GM23338 (cell line): Measurements from ENCODE around the gene HAUS8. TPM values are rescaled to one million over a fixed set of nuclear protein-coding genes. Genes with fewer than 3 reads are reported as not detected.

Experiments used
- ATAC-seq: fragments of 200-7000 bp; cut with Tn5 transposase; 3 replicates; pipeline ENCODE4 v1.9.1; 2020
- DNase-seq: peaks from one replicate; pipeline ENCODE4 v3.0.0-alpha.2; 2015; ENCODE audit warnings: low spot score
- H2AFZ ChIP-seq: fragments of 200-600 bp; sonication (generic); 2 replicates; pipeline ENCODE4 v1.8.0; 2016; ENCODE audit warnings: antibody characterized with exemption, mild to moderate bottlenecking, moderate library complexity
- H3F3A ChIP-seq: fragments of 200-600 bp; sonication (generic); replicated peaks from 2 replicates; pipeline ENCODE4 v1.8.0; 2017; ENCODE audit warnings: antibody characterized with exemption, mixed run types, low read depth
- H3K27ac ChIP-seq: fragments of 200-600 bp; sonication (generic); 2 replicates; pipeline ENCODE4 v1.6.1; 2016; ENCODE audit warnings: low read depth
- H3K27me3 ChIP-seq: fragments of 200-600 bp; sonication (generic); 2 replicates; pipeline ENCODE4 v1.8.0; 2016; ENCODE audit warnings: mild to moderate bottlenecking, mixed run types, moderate library complexity; ENCODE audit not compliant: insufficient read depth
- H3K36me3 ChIP-seq: fragments of 200-600 bp; sonication (generic); 2 replicates; pipeline ENCODE4 v1.8.0; 2016; ENCODE audit warnings: mild to moderate bottlenecking; ENCODE audit not compliant: insufficient read depth
- H3K4me1 ChIP-seq: fragments of 200-600 bp; sonication (generic); 2 replicates; pipeline ENCODE4 v1.8.0; 2016; ENCODE audit warnings: mild to moderate bottlenecking, moderate library complexity; ENCODE audit not compliant: insufficient read depth
- H3K4me2 ChIP-seq: fragments of 200-600 bp; sonication (generic); 2 replicates; pipeline ENCODE4 v1.7.1; 2017; ENCODE audit warnings: mixed run types
- H3K4me3 ChIP-seq: fragments of 200-600 bp; sonication (generic); 2 replicates; pipeline ENCODE4 v1.6.1; 2016; ENCODE audit warnings: mixed run types
- H3K79me2 ChIP-seq: fragments of 200-600 bp; sonication (generic); replicated peaks from 2 replicates; pipeline ENCODE4 v1.8.0; 2017; ENCODE audit warnings: mild to moderate bottlenecking; ENCODE audit not compliant: insufficient read depth
- H3K9me2 ChIP-seq: fragments of 200-600 bp; sonication (generic); 2 replicates; pipeline ENCODE4 v1.8.0; 2017; ENCODE audit not compliant: insufficient read depth
- H4K20me1 ChIP-seq: fragments of 200-600 bp; sonication (generic); replicated peaks from 2 replicates; pipeline ENCODE4 v1.8.0; 2017; ENCODE audit warnings: mild to moderate bottlenecking; ENCODE audit not compliant: insufficient read depth
- H3K27ac Mint-ChIP-seq: 2 replicates; pipeline ENCODE4 v1.8.0; 2020; ENCODE audit warnings: inconsistent platforms, mild to moderate bottlenecking, moderate library complexity, mixed read lengths
- H3K27me3 Mint-ChIP-seq: 3 replicates; pipeline ENCODE4 v1.8.0; 2022; ENCODE audit warnings: low read depth, mild to moderate bottlenecking, moderate library complexity, mixed read lengths, inconsistent platforms; ENCODE audit not compliant: insufficient read depth, poor library complexity
- H3K36me3 Mint-ChIP-seq: 3 replicates; pipeline ENCODE4 v1.8.0; 2021; ENCODE audit warnings: low read depth, mild to moderate bottlenecking, inconsistent platforms, moderate library complexity, mixed read lengths
- H3K4me1 Mint-ChIP-seq: 3 replicates; pipeline ENCODE4 v1.8.0; 2020; ENCODE audit warnings: mild to moderate bottlenecking, inconsistent platforms, mixed read lengths
- H3K4me3 Mint-ChIP-seq: 3 replicates; pipeline ENCODE4 v1.8.0; 2021; ENCODE audit warnings: moderate library complexity, mild to moderate bottlenecking, inconsistent platforms, mixed read lengths
- H3K9me3 Mint-ChIP-seq: 3 replicates; pipeline ENCODE4 v1.8.0; 2020; ENCODE audit warnings: moderate library complexity, mild to moderate bottlenecking, inconsistent platforms, mixed read lengths
- CTCF ChIP-seq, 2 experiments: fragments of 200-600 bp in 1 of 2; sonication (generic) in 1 of 2; conservative IDR thresholded peaks; 2 replicates each; pipeline versions ENCODE4 v1.5.1 to v1.6.1; 2016 to 2017; ENCODE audit warnings: antibody characterized with exemption in 2 of 2, low read depth in 2 of 2, mild to moderate bottlenecking in 2 of 2, moderate library complexity in 1 of 2
- REST ChIP-seq: IDR thresholded peaks from one replicate; pipeline ENCODE4 v1.6.1; 2018; ENCODE audit warnings: antibody characterized with exemption; ENCODE audit not compliant: unreplicated experiment
- ZNF462 ChIP-seq: fragments of 250-450 bp; sonication (Bioruptor Pico); IDR thresholded peaks from 2 replicates; pipeline ENCODE4 v1.5.0; 2020; ENCODE audit warnings: mild to moderate bottlenecking, moderate library complexity
- polyA plus RNA-seq: library from polyadenylated mRNA; unstranded; fragments of >200 nt; fragmentation: Nextera tagmentation; extraction: Ambion mirVana; gene quantifications from 2 replicates; pipeline ENCODE4 v1.2.1, GENCODE V29; 2016
- total RNA-seq: library from RNA; depleted of rRNA; stranded (reverse); fragments of >200 nt; shearing (Covaris generic); gene quantifications from 2 replicates; pipeline ENCODE4 v1.2.3, GENCODE V29; 2014

Gene HAUS8
- total and polyA plus RNA-seq, 2 experiments from 2014 or later, result 11.1 to 33.3 TPM

GRCh38 chr19:17022738-17023137, 52.5 kb downstream of the HAUS8 start (continued):
- TF ChIP-seq REST (no peak), ZNF462 (no peak)

GRCh38 chr19:17021793-17022590, 53.3 kb downstream of the HAUS8 start:
- H4K20me1 ChIP-seq, result no peaks in the 10 kb centered on the region
- Mint-ChIP-seq H3K4me3 (no peak overlapping the region), H3K27ac (no peak overlapping the region), H3K27me3 (peaks cover 16% of the 10 kb centered on the region), H3K9me3 (peaks cover 37% of the 10 kb centered on the region), H3K4me1 (peaks cover 5% of the 10 kb centered on the region; the same call in 2 of the 3 replicates), H3K36me3 (peaks cover 41% of the 10 kb centered on the region)
- peaks cover 10% of the 10 kb centered on the region for H3K79me2 ChIP-seq
- H3F3A ChIP-seq, result no peaks in the 10 kb centered on the region
- H3K9me2 ChIP-seq, result no peaks in the 10 kb centered on the region
- no peak for DNase-seq
- no peak overlapping the region for H3K4me2 ChIP-seq
- peaks cover 8% of the 10 kb centered on the region for H3K4me1 ChIP-seq
- no peak overlapping the region for H2AFZ ChIP-seq
- no peak for ATAC-seq
- peaks cover 10% of the 10 kb centered on the region; the same call in 1 of the 2 replicates for H3K27me3 ChIP-seq
- TF ChIP-seq CTCF (conservative IDR thresholded peaks at IDR 0.05; ENCODE audit: low read depth in 2 of 2), result no peak
- 0 out of 2 replicates have a peak, but pooled peaks cover 2% of the 10 kb centered on the region for H3K36me3 ChIP-seq
- H3K27ac ChIP-seq, result no peak overlapping the region
- no peak overlapping the region for H3K4me3 ChIP-seq
